ENCODE measurements around the gene LCE3E. TPM values are rescaled to one million over a fixed set of nuclear protein-coding genes. Genes with fewer than 3 reads are reported as not detected.

Gene LCE3E
- total RNA-seq, 1 experiment from 2014 or later: not detected

GRCh38 chr1:152517237-152517811 is 49.3 kb downstream of the LCE3E start:
- Histone ChIP-seq H3K27ac (ENCODE audit: low read length) (no peak overlapping the region), H3K79me2 (ENCODE audit: low read length) (no peaks in the 10 kb centered on the region), H3K27me3 (ENCODE audit: low read length) (peaks cover 59% of the 10 kb centered on the region), H3K4me1 (ENCODE audit: insufficient read depth, low read length) (peaks cover 11% of the 10 kb centered on the region; the same call in 1 of the 2 replicates), H3K4me2 (ENCODE audit: low read length) (peak overlapping the region; percentile 13; the same call in 1 of the 2 replicates), H2AFZ (ENCODE audit: low read length) (no peak overlapping the region), H3K9me3 (ENCODE audit: low read length) (no peaks in the 10 kb centered on the region), H3F3A (ENCODE audit: low read length, unreplicated experiment) (no peaks in the 10 kb centered on the region), H3K9ac (ENCODE audit: low read length) (no peak overlapping the region), H3K9me2 (replicated peaks; ENCODE audit: low read length) (no peaks in the 10 kb centered on the region), H4K20me1 (ENCODE audit: low read length) (no peaks in the 10 kb centered on the region), H3K4me3 (ENCODE audit: low read length) (no peak overlapping the region), H3K36me3 (ENCODE audit: low read depth, low read length) (no peaks in the 10 kb centered on the region)
- ATAC-seq (peak; percentile 59), DNase-seq (peak; percentile 48)
- ChIA-PET POLR2A (ENCODE audit: unreplicated experiment) (no interaction called here), CTCF (no interaction called here)
- no TSS peak for BruUV-seq (replicated peaks)
- no peak for TF ChIP-seq EZH2phosphoT487 (IDR thresholded peaks at IDR 0.05; ENCODE audit: borderline replicate concordance, low read length)
- TF ChIP-seq EZH2 (IDR thresholded peaks at IDR 0.05; ENCODE audit: low read length, unreplicated experiment): no peak
- TF ChIP-seq CTCF (conservative IDR thresholded peaks at IDR 0.05; ENCODE audit: low read depth, low read length): no peak
- intact Hi-C loops (cut with micrococcal nuclease): no loop called here

- POLR2A ChIA-PET (ENCODE audit: unreplicated experiment): no interaction called here
- Histone ChIP-seq H3K27me3 (ENCODE audit: low read length) (peaks cover 57% of the 10 kb centered on the region), H3K79me2 (ENCODE audit: low read length) (no peaks in the 10 kb centered on the region), H3K36me3 (ENCODE audit: low read depth, low read length) (no peaks in the 10 kb centered on the region), H3K4me2 (ENCODE audit: low read length) (no peak overlapping the region), H3K27ac (ENCODE audit: low read length) (no peak overlapping the region), H3F3A (ENCODE audit: low read length, unreplicated experiment) (no peaks in the 10 kb centered on the region), H4K20me1 (ENCODE audit: low read length) (no peaks in the 10 kb centered on the region), H3K9me3 (ENCODE audit: low read length) (no peaks in the 10 kb centered on the region), H3K9ac (ENCODE audit: low read length) (no peak overlapping the region), H2AFZ (ENCODE audit: low read length) (no peak overlapping the region), H3K9me2 (replicated peaks; ENCODE audit: low read length) (no peaks in the 10 kb centered on the region), H3K4me3 (ENCODE audit: low read length) (no peak overlapping the region), H3K4me1 (ENCODE audit: insufficient read depth, low read length) (peaks cover 11% of the 10 kb centered on the region; the same call in 1 of the 2 replicates)
- no TSS peak for BruUV-seq (replicated peaks)
- TF ChIP-seq CTCF (conservative IDR thresholded peaks at IDR 0.05; ENCODE audit: low read depth, low read length) (no peak), EZH2phosphoT487 (IDR thresholded peaks at IDR 0.05; ENCODE audit: borderline replicate concordance, low read length) (no peak), EZH2 (IDR thresholded peaks at IDR 0.05; ENCODE audit: low read length, unreplicated experiment) (no peak)
- ATAC-seq (no peak), DNase-seq (no peak)
- intact Hi-C loops (cut with micrococcal nuclease): no loop called here
- CTCF ChIA-PET: no interaction called here
Measured at GRCh38 chr1:152516082-152516481, 50.5 kb downstream of the LCE3E start.

Other genes with a start within 250 kb of the LCE3E start
- not detected in 2 replicates for gene FLG, start 241.5 kb downstream of the LCE3E start, total RNA-seq (2014; rRNA removed)
- gene FLG2, start 206.8 kb downstream of the LCE3E start, total RNA-seq (2014; rRNA removed): not detected in 2 replicates
- gene CRNN, start 152.5 kb downstream of the LCE3E start, total RNA-seq (2014; rRNA removed): not detected in 2 replicates
- gene LCE5A, start 56.0 kb downstream of the LCE3E start, total RNA-seq (2014; rRNA removed): not detected in 2 replicates
- gene CRCT1, start 52.3 kb downstream of the LCE3E start, total RNA-seq (2014; rRNA removed): not detected in 2 replicates
- not detected in 2 replicates for gene LCE3D, start 13.7 kb upstream of the LCE3E start, total RNA-seq (2014; rRNA removed)
- gene LCE3C, start 33.5 kb upstream of the LCE3E start, total RNA-seq (2014; rRNA removed): not detected in 2 replicates
- gene LCE3B, start 47.0 kb upstream of the LCE3E start, total RNA-seq (2014; rRNA removed): not detected in 2 replicates
- not detected in 2 replicates for gene LCE3A, start 56.3 kb upstream of the LCE3E start, total RNA-seq (2014; rRNA removed)
- not detected in 2 replicates for gene LCE2D, start 96.6 kb upstream of the LCE3E start, total RNA-seq (2014; rRNA removed)
- gene LCE2C, start 108.5 kb upstream of the LCE3E start, total RNA-seq (2014; rRNA removed): not detected in 2 replicates
- not detected in 2 replicates for gene LCE2B, start 119.3 kb upstream of the LCE3E start, total RNA-seq (2014; rRNA removed)
- gene LCE2A, start 131.6 kb upstream of the LCE3E start, total RNA-seq (2014; rRNA removed): not detected in 2 replicates
- not detected in 2 replicates for gene LCE4A, start 141.4 kb upstream of the LCE3E start, total RNA-seq (2014; rRNA removed)
- not detected in 2 replicates for gene KPRP, start 191.2 kb upstream of the LCE3E start, total RNA-seq (2014; rRNA removed)
- not detected in 2 replicates for gene LCE1F, start 208.4 kb upstream of the LCE3E start, total RNA-seq (2014; rRNA removed)
- not detected in 2 replicates for gene LCE1E, start 219.5 kb upstream of the LCE3E start, total RNA-seq (2014; rRNA removed)
- gene LCE1D, start 229.9 kb upstream of the LCE3E start, total RNA-seq (2014; rRNA removed): not detected in 2 replicates
- not detected in 2 replicates for gene LCE1C, start 239.9 kb upstream of the LCE3E start, total RNA-seq (2014; rRNA removed)
- gene LCE1B, start 245.2 kb upstream of the LCE3E start, total RNA-seq (2014; rRNA removed): not detected in 2 replicates